22Rv1 (cell line): Measurements from ENCODE around the gene KLHL29.

ENCODE experiments used
- H3K27ac ChIP-seq: fragments of 450-650 bp; 2 replicates; pipeline ENCODE4 v1.5.1; 2017
- ZFX ChIP-seq: fragments of 450-650 bp; IDR thresholded peaks from 2 replicates; pipeline ENCODE4 v1.6.1; 2017; ENCODE audit warnings: antibody characterized with exemption, borderline replicate concordance
- TF ChIP-seq, protein P1 (sequence below): fragments of 450-650 bp; IDR thresholded peaks from 2 replicates; pipeline ENCODE4 v1.5.1; 2017; ENCODE audit warnings: mild to moderate bottlenecking

Gene KLHL29

DNA sequence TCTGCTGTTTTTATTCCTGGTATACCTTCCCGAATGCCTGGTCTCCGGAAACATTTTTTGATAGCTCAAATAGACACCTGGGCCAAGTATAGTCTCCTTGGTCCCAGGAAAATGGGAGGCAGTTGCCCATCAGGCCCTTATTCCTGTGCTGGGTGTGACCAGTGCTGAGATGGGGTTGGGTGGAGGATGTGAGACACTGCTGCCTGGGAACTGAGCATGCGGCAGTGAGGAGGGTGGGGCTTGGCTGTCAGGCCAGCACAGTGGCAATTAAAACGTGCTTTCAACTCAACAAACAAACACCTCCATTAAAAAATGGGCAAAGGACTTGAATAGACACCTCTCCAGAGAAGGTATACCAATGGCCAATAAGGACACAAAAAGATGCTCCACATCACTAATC is 12.5 kb downstream of the KLHL29 start:
- no peak overlapping the region for H3K27ac ChIP-seq
- TF ChIP-seq, protein P1, sequence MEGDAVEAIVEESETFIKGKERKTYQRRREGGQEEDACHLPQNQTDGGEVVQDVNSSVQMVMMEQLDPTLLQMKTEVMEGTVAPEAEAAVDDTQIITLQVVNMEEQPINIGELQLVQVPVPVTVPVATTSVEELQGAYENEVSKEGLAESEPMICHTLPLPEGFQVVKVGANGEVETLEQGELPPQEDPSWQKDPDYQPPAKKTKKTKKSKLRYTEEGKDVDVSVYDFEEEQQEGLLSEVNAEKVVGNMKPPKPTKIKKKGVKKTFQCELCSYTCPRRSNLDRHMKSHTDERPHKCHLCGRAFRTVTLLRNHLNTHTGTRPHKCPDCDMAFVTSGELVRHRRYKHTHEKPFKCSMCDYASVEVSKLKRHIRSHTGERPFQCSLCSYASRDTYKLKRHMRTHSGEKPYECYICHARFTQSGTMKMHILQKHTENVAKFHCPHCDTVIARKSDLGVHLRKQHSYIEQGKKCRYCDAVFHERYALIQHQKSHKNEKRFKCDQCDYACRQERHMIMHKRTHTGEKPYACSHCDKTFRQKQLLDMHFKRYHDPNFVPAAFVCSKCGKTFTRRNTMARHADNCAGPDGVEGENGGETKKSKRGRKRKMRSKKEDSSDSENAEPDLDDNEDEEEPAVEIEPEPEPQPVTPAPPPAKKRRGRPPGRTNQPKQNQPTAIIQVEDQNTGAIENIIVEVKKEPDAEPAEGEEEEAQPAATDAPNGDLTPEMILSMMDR, result no peak
- TF ChIP-seq ZFX, result no peak

DNA sequence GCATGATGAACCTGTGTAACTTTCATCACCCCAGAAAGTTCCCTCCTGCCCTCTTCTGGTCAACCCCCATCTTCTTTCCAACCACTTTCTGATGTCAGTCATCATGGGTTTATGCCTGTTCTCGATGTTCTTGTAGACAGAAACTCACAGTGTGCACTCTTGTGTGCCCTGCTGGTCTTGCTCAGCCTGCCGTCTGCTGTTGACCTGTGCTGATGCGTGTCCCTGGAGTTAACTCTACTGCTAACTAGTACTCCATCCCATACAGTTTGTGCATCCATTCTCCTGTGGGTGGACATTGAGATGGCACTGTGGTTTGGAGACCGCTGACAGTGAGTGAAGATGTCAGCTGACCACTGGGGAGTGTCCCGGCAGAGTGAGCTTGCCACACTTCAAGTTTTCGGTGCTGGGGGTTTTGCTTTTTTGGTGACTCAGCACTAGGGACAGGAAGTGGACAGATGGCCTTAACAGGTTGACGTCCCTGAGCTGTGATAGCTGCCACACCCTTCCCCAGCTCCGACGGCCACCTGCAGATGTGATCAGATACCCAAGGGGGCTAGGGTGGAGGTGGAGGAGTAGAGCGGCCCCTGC is 14.8 kb downstream of the KLHL29 start:
- no peak overlapping the region for H3K27ac ChIP-seq
- TF ChIP-seq, protein P1, result no peak

DNA sequence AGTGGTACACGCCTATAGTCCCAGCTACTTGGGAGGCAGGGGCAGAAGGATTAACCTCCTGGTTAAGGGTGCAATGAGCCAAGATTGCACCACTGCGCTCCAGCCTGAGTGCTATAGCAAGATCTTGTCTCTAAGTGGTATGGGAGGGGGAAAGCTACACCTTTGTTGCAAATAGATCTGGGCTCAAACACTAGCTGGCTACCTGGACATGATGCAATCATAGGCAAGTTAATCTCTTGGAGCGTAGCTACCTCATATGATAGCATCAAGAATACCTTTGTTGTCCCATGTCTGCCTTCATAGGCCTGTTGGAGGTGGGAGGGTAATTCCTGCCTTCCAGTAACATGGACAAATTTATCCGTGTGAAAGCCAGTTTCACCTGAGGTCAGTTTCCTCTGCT is 15.7 kb downstream of the KLHL29 start:
- TF ChIP-seq, protein P1, result no peak
- TF ChIP-seq ZFX, result no peak
- H3K27ac ChIP-seq, result no peak overlapping the region

DNA sequence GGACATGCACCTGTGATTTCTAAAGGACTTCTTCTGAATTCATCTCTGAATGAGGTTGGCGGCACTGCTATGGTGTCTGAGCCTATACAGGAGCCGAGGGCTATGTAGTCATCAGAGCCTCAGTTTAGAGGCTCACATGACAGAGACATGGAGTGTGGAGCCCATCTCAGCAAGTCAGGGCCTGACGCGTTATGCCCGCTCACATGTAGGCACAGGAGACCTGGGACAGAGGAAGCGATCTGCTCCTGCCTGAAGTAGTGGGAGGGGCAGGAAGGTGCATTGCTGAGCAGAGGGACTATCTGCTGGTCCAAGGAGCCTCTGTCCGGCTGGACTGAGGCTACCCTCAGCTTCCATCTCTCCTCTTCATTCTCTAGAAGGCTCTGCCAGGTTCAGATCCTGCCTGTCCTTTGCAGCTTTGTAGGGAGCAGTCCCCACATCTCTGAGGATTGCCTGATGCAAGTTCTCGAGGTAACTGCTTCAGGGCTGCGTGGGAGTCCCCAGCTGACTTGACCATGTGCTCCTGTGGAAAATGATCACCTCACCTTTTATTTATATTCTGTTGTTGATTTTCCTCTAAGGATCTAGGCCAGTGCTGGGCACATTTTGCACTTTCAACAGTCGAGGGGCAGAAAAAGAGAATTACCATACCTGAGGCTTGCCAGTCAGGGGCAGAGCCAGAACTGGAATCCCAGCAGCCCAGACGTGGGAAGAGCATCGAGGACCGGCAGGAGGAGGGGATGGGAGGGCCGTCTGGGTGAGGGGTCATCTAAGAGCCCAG is 16.6 kb downstream of the KLHL29 start:
- TF ChIP-seq, protein P1, result no peak
- TF ChIP-seq ZFX, result no peak
- H3K27ac ChIP-seq, result no peak overlapping the region

DNA sequence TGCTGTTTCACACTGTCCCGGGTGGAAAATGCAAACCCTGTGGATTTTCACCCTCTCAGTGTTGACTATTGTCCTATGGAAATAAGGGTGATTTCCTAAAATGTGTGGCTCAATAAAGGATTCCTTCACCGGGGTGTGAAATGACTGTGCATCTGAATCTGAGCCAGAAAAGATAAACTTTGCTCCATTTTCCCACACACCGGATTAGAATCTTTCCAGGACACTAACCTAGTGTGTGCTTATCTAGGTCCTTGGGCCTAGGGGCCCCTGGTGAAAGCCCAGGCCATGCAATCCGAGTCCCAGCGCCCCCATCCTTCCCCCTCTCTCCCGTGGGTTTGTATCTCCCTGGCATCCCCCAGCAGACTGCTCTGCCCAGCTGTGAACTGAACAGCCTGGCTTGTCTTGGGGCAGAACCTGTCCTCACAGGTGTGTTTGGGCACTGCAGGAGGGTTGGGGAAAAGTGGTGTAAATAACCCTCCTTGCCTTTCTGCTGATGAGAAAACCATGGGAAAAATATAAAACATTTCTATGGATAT is 17.3 kb downstream of the KLHL29 start:
- H3K27ac ChIP-seq, result no peak overlapping the region
- TF ChIP-seq, protein P1, result no peak
- no peak for TF ChIP-seq ZFX

DNA sequence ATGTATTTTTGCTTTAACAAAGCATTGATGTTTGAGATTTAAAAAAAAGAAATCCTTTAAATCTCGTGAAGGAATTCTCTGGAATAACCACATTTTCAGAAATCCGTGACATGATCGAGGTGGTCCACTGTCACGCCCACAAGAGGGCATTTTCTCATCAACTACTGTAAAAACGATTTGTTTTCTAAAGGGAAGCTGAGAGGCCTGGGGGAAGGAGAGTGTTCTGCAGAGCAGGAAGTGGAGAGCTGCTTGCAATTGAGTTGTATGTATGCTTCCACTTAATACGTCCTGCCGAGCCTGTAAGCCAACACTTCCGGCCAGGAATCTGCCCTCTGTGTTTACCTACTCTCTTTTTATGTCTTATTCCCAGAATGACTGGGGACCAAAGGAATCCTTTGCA is 19.4 kb downstream of the KLHL29 start:
- no peak overlapping the region for H3K27ac ChIP-seq
- TF ChIP-seq, protein P1, result no peak
- no peak for TF ChIP-seq ZFX

DNA sequence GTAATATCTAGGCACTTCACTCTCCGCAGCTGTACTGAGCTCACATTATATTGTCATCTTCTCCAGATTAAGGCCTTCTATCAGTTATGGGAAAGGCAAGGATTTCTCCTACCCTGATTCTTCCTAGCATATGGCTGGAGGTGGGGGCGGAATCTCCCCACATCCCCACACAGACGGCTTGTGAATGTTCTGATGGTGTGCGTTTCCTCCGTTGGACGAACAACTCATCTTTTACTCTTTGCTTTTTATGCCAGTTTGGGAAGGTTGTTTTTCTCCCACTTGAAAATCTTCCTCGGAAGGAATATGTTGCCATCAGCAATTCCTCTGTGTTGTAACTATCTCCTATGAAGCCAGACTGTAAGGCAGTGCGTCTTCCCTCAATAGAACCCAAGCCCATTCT is 24.3 kb downstream of the KLHL29 start:
- no peak overlapping the region for H3K27ac ChIP-seq
- TF ChIP-seq, protein P1, result no peak
- no peak for TF ChIP-seq ZFX
